Umbilical cord (tissue), 2 donors: ENCODE data around the gene LCE2B. TPM values are rescaled to one million over a fixed set of nuclear protein-coding genes. Genes with fewer than 3 reads are reported as not detected.

Source experiments
- DNase-seq: peaks from one replicate; pipeline ENCODE4 v3.0.0-alpha.2; 2015; ENCODE audit warnings: low spot score
- total RNA-seq: library from RNA; depleted of rRNA; stranded (reverse); fragments of >200 nt; gene quantifications from one replicate; pipeline ENCODE4 v1.2.3, GENCODE V29; 2014; ENCODE audit warnings: low replicate concordance; ENCODE audit not compliant: insufficient read depth

LCE2B gene
- total RNA-seq, 1 donor from 2014 or later = not detected

- DNase-seq = no peak
These were observed 49.7 kb downstream of the LCE2B start for GRCh38 chr1:152735648-152736047.

Other genes with a start within 250 kb of the LCE2B start
- gene LCE5A, start 175.3 kb upstream of the LCE2B start, total RNA-seq = not detected
- not detected for gene CRCT1, start 171.6 kb upstream of the LCE2B start, total RNA-seq
- not detected for gene LCE3E, start 119.3 kb upstream of the LCE2B start, total RNA-seq
- 2.4 TPM for gene LCE3D, start 105.6 kb upstream of the LCE2B start, total RNA-seq
- gene LCE3C, start 85.9 kb upstream of the LCE2B start, total RNA-seq = not detected
- not detected for gene LCE3B, start 72.3 kb upstream of the LCE2B start, total RNA-seq
- not detected for gene LCE3A, start 63.0 kb upstream of the LCE2B start, total RNA-seq
- not detected for gene LCE2D, start 22.7 kb upstream of the LCE2B start, total RNA-seq
- gene LCE2C, start 10.8 kb upstream of the LCE2B start, total RNA-seq = not detected
- not detected for gene LCE2A, start 12.2 kb downstream of the LCE2B start, total RNA-seq
- not detected for gene LCE4A, start 22.0 kb downstream of the LCE2B start, total RNA-seq
- 1.7 TPM for gene KPRP, start 71.9 kb downstream of the LCE2B start, total RNA-seq
- gene LCE1F, start 89.0 kb downstream of the LCE2B start, total RNA-seq = not detected
- gene LCE1E, start 100.1 kb downstream of the LCE2B start, total RNA-seq = not detected
- gene LCE1D, start 110.6 kb downstream of the LCE2B start, total RNA-seq = not detected
- gene LCE1C, start 120.5 kb downstream of the LCE2B start, total RNA-seq = not detected
- not detected for gene LCE1B, start 125.8 kb downstream of the LCE2B start, total RNA-seq
- gene LCE1A, start 141.3 kb downstream of the LCE2B start, total RNA-seq = not detected
- not detected for gene LCE6A, start 156.7 kb downstream of the LCE2B start, total RNA-seq
- not detected for gene LCE7A, start 173.9 kb downstream of the LCE2B start, total RNA-seq
- 3.6 TPM for gene SMCP, start 192.2 kb downstream of the LCE2B start, total RNA-seq
- gene IVL, start 222.4 kb downstream of the LCE2B start, total RNA-seq = 14.2 TPM